T-helper 1 cell (primary cell): Measurements from ENCODE around the gene BUB1.
"Not testable (repeated sequence)": the region's sequence is repeated elsewhere in the genome, so short reads cannot be mapped to it uniquely, and the experiment has no call there.

ENCODE experiments used
- DNase-seq, 5 donors: peaks; one replicate each; pipeline ENCODE4 v3.0.0-alpha.2; 2012 to 2020

The BUB1 gene

GRCh38 chr2:110690083-110690965 lies 12.5 kb upstream of the BUB1 start:
- DNase-seq = no peak

DNA sequence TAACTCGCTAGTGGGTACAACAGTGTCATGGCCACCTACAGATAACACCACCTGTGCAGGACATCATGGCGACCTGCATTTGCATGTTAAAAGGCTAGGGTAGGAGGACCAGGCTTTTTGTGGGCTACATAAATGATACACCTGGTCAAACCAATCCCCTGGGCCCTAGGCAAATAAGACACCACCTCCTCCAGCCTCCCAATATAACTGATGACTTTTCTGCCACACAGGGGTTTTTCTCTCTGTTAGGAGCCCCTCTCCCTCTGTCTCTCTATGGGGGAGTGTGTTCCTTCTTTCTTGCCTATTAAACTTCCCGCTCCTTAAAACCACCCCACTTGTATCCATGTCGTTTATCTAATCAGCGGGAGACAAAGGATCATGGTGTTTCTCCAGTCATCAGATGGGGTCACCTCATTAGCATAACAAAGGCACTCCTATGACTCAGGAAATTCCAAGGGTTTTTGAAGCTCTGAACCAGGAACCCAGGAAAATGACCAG lies 10.8 kb upstream of the BUB1 start:
- DNase-seq = no peak

DNA sequence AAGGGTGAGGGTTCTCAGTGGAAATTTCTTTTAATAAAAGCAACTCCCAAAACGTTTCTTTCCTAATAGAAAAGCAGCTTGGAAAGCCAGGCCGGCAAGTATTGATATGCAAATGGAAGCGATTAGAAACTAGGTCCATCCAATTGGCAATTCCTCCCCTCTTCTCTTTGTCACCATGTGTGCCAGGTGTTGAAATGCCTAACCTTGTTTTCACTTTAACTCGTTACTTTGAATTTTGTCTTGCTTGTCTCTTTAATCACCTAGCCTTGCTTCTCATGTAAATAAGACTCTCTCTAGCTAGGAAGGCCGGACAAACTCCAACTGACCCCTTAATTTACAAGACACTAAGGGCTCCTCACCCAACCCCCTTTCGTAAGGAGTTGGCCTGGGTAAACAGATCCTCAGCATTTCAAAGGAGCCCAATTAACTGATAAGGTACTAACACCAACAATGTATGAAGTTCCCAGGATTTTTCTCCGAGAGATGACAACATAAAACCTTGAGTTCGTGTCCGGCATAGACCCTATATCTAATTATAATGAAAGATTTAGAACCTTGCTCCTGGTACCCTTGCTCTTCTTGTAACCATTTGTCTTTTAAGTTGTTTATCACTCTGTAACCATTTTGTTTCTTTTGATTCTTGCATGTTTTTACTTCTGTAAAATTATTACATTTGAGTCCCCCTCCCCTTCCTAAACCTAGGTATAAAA lies 10.1 kb upstream of the BUB1 start:
- not testable (repeated sequence) for DNase-seq

GRCh38 chr2:110682872-110683271 lies 5.0 kb upstream of the BUB1 start:
- no peak for DNase-seq

DNA sequence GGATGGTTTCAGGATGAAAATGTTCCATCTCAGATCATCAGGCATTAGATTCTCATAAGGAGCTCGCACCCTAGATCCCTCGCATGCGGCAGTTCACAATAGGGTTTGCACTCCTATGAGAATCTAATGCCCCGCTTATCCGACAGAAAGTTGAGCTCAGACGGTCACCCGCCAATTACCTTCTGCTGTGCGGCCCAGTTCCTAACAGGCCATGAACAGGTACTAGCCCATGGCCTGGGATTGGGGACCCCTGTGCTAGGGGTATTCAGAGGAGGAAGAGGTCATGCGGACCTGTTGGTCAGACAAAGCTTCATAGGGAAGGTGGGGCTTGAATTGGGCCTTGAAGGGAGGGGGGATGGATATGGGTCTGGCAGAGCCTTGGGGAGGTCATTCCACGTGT lies 4.4 kb upstream of the BUB1 start:
- no peak for DNase-seq

- no peak for DNase-seq
These were observed 2.8 kb upstream of the BUB1 start for GRCh38 chr2:110680709-110681108.

DNA sequence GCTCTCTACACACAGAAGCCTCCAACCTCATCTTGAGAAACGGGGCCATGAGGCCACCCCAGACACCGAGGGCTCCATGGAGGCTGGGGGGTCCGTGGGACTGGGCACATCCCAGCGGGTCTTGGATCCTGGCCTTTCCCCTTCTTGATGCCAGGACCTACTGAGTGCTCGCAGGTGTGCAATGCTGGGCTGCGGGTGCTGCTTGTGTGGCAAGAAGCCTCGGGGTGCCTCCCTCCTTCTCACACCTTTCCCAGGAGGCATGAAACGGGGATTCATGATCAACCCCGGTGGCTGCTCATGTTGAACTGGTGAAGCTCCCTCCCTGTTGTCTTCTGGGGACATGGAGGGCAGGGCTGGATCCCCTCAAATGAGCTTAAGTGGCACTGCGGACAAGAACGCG lies 2.0 kb upstream of the BUB1 start:
- no peak for DNase-seq

- no peak for DNase-seq
These were observed 1.5 kb upstream of the BUB1 start for GRCh38 chr2:110679337-110679707.

DNA sequence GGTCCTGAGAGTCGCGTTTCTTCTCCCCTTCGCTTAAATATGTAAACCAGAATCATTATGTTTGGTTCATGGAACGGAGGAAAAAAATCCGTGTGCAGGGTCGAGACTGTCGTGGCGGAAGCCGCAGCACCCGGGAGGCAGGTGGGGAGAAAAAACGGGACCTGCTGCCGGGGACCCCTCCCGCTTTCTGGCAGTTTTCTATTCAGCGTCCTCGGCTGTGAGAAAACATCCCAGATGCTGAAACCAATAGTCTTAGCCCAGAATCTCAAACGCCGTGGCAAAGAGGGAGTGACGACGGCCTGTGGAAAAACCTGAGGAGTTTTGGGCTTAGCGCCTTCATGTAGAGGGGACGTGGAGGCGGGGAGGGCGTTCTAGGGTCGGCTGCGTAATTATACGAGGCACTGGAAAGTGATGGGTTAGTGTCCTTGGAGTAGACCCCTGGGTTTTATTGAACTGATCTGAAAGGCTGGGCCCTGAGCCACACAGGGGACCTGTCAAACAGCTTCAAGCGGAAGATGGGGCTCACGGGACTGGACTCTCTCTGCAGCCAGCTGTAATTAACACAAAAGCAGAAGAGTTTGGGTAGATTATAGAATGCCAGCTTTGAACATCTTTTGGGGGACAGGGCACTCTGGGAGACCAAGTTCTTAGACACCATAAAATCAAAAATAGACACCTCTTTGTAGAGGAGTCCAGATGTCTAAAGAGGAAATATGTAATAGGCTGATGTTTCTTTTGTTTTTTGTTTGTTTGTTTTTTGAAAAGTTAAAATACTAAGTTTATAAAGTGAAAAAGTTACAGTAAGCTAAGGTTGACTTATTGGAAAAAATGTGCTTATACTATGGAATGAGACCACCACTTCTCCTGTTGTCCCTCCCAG lies 834 bp upstream of the BUB1 start:
- peak in 1 of 5 donors; percentile 25 for DNase-seq

DNA sequence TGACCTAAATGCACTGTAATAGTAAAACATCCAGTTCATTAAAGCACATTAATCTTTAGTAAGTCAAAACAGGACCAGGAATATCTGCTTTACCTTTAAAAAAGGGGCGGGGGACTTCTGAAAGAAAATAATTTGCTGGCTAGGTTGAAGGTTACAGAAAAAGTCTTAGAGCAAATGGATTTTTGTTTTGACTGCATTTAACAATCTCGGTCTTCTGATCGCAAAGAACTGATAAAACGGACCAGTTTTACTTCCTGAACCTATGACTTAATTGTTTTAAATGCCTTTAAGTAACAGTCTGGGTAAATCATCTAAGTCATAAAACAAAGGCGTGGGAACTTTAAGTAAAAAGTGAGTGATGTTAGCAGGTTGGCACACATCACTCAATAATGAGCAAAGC lies 783 bp downstream of the BUB1 start:
- DNase-seq = peak in 1 of 5 donors; percentile 20

- DNase-seq = no peak
These were observed 2.2 kb downstream of the BUB1 start for GRCh38 chr2:110675679-110676078.

DNA sequence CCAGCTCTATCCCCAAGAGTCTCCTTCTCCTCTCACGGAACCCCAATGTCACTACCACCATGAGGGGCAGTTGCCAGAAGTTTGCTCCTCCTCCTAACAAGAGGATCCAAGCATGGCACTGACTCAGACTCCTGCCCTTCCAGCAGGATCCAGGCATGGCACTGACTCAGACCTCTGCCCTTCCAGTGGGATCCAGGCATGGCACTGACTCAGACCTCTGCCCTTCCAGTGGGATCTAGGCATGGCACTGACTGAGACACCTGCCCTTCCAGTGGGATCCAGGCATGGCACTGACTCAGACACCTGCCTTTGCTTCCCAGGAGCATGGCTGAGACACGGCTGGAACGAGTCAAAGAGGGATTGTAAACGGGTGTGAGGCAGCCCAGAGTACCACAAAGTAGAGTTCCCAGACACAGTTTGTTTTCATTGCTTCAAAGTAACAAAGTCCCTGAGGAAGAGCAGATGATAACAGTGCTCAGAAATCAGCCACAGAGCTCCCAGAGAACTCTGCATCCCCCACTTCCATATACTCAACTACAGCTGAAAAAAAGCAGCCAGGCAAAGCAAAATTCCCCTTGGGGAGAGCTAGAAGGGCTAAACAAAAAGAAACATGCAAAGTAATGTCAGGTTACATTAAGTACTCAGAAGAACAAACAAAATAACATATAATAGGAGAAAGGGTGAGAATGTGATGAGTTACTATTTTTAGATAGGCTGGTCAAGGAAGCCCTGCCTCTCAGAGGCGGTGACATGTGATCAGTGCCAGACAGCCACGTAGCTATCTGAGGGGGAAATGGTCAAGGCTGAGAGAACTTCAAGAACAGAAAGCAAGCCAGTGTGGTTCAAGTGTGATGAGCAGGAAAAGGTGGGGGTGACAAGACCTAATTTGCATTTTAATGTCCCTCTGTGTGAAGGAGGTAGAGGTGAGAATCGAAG lies 3.0 kb downstream of the BUB1 start:
- DNase-seq = peak in 1 of 5 donors; percentile 50

DNA sequence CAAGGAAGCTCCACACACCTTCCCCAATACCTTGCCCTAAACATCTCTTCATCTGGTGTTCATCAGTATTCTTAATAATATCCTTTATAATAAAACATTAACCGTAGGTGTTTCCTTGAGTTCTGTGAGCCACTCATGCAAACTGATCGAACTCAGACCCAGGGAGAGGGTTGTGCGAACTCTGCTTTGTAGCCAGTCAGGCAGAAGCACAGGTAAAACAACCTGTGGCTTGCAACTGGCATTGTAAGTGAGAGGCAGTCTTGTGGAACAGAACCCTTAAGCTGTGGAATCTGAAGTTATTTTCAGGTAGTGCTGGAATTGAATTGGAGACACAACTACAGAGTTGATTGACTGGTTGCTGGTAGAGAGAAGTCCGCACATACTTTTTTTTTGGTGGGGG lies 4.7 kb downstream of the BUB1 start:
- DNase-seq = no peak

- no peak for DNase-seq
These were observed 7.0 kb downstream of the BUB1 start for GRCh38 chr2:110670826-110671225.

DNA sequence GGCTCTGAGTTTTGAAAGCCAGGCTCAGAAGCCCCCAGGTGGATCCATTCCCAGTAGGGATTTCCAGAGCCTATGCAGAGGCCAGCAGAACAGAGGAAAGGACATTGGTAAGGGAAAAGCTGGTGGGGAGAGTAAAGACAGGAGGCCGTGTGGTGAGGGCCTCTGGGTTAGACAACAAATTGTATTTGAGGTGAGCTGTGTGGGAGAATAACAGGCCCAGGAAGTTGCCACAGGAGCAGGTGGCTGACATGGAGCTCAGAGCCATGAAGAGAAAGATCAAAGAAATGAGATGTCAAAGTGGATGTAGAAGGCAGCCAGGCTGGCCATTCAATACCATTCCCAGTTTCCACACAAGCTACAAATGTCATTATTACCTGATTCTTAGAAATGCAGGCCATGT lies 8.8 kb downstream of the BUB1 start:
- DNase-seq = no peak

GRCh38 chr2:110667071-110667470 lies 10.8 kb downstream of the BUB1 start:
- no peak for DNase-seq

GRCh38 chr2:110664135-110664534 lies 13.7 kb downstream of the BUB1 start:
- no peak for DNase-seq

DNA sequence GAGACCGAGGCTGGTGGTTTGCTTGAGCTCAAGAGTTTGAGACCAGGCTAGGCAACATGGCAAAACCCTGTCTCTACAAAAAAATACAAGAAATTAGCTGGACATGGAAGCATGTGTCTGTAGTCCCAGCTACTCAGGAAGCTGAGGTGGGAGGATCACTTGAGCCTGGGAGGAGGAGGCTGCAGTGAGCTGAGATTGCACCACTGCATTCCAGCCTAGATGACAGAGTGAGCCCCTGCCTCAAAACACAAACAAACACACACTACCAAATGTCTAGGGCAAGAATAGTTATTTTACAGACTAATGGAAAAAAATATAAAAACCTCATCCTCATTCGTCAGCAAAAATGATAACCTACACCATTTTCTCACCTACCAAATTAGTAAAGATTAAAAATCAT lies 15.3 kb downstream of the BUB1 start:
- DNase-seq = no peak

- no peak for DNase-seq
These were observed 17.3 kb downstream of the BUB1 start for GRCh38 chr2:110660558-110660957.

- no peak for DNase-seq
These were observed 18.6 kb downstream of the BUB1 start for GRCh38 chr2:110659248-110659647.

- peak in 1 of 5 donors; percentile 35 for DNase-seq
These were observed 20.0 kb downstream of the BUB1 start for GRCh38 chr2:110657724-110658305.
